Germinal center (tissue), 1 donor: ENCODE measurements around the gene LTBP3.

Source experiments
- DNase-seq: peaks from one replicate; pipeline ENCODE4 v3.0.0; 2012; ENCODE audit warnings: mixed read lengths, low spot score

LTBP3 gene

DNA sequence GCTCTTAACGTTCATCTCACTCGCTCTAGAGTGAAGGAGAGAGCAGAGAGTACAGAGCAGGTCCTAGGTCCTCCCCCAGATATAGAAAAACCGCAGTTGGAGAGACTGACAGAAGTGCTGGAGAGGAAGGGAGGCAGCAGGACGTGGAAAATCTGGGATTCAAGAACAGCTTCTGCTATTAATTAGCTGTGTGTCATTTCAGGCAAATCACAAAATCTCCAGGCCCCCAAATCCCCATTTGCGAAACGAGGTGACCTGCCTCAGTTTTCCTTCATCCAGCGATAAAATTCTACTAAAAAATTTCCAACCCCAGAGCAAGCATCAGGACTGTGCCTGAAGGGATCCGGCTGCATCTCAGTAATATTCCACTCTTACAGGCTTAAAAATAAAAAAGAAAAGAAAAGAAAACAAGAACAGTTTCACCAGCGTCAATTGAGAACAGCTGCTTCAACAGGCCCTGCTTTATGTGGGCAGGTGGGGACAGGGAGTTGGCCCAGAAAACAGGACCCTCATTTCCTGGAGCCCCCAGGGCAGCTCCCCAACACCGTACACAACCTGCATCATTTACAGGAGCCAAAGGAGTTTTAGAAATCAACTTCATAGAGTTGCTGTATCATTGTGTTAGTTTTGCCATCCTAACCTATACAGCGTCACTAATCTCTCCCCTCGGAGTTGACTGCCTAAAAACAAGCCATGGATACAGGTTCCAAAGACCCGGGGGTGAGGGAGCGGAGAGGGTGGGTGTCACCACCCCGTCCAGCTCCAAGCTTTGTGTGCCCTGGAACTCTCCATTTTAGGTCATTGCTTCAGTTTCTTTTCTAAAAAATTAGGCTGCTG lies 61.6 kb downstream of the LTBP3 start:
- DNase-seq: no peak

- no peak for DNase-seq
These were observed 64.6 kb downstream of the LTBP3 start for GRCh38 chr11:65493367-65494176.

DNA sequence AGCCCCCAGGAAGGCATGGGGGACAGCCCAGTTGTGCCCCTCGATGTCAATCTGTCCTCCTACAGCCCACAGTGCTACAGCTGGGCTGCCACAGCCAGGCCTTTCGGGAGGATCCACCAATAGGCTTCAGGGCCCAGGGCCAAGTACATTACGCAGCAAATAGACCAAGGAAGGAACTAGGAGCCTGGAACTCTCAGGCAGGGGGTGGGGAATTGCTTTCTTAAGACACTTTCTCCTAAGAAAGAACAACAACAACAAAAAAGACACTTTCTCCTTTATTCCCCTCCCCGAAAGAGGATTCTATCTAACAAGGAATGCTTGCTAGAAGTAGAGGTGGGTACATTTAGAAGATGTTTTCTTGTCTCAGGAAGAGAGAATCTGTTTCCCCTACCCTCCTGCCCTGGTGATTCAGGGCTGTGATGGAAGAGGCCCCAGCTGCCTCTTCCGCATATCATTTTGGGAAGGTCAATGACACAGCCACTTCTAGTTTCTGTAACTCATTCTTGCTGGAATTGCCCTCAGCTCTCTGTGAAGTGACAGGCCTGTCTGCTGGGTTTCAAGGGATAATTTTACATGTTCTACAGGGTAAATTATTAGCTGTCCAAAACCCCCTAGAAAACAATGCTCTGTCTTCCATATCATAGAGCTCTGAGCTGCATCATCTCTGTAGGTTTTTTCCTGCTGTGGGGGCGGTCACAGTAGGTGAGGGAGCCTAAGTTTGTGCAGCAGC lies 65.4 kb downstream of the LTBP3 start:
- no peak for DNase-seq

GRCh38 chr11:65492387-65492636 lies 65.8 kb downstream of the LTBP3 start:
- no peak for DNase-seq

DNA sequence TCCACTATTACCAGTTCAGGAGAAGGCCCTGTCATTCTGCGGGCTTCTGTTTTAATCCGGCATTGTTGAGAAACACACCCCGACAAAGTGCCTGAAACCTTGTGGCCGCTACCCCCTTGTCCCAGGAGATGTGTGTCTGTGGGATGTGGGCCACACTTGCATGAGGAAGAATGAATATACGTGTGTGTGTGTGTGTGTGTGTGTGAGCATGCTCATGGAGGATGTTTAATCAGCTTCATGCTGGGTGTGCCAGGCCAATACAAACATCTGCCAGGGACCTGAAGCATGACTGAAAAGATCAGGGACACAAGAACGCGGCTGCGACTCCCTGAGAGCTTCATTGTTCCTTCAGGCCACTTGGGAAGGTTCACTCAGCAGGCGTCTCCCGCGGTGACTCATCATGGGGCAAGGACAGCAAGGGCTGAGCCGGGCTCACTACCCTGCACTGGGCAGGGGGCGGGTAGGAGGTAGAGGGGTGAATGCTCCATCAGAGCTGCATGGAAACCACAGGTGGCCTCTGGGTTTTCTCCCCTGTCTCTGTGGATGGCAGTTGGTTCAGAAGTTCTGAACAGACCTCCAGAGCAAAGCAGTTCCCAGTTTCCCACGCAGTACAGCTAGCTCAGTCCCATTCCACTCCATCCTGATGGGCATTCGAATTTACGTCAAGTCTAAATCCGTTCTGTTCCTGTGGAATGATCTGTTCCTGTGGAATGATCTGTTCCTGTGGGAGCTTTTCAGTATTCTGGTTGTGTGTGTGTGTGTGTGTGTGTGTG lies 66.4 kb downstream of the LTBP3 start:
- DNase-seq: no peak

DNA sequence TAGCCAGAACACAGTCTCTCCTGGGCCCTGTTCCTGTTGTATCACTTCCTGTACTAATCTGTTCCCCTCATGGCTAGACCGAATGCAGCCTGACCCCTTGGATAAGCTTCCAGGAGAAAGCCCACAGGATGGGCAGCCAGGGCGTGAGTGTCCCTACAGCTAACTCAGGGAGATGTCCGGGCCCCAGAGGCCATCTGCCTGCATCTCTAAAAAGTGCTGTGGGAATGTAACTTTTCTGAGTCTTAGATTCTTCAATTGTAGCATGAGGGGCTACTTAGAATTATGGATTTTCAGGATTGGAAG lies 67.0 kb downstream of the LTBP3 start:
- DNase-seq: no peak

- DNase-seq: no peak
These were observed 68.3 kb downstream of the LTBP3 start for GRCh38 chr11:65489706-65490320.

- DNase-seq: no peak
These were observed 69.0 kb downstream of the LTBP3 start for GRCh38 chr11:65489035-65489705.
